ENCODE measurements around the gene SCN11A.

SCN11A gene

GRCh38 chr3:39051649-39052561, at the start of gene SCN11A, which contains the start of gene WDR48:
Gene SCN11A, minus strand, starts transcription at chr3:39051944. Its CDS starts 101,582 bp downstream, at chr3:38950362.
Gene WDR48, plus strand, starts transcription at chr3:39052016. Its CDS starts 10 bp downstream, at chr3:39052026.
- peak; percentile 97 to 98 for ATAC-seq

DNA sequence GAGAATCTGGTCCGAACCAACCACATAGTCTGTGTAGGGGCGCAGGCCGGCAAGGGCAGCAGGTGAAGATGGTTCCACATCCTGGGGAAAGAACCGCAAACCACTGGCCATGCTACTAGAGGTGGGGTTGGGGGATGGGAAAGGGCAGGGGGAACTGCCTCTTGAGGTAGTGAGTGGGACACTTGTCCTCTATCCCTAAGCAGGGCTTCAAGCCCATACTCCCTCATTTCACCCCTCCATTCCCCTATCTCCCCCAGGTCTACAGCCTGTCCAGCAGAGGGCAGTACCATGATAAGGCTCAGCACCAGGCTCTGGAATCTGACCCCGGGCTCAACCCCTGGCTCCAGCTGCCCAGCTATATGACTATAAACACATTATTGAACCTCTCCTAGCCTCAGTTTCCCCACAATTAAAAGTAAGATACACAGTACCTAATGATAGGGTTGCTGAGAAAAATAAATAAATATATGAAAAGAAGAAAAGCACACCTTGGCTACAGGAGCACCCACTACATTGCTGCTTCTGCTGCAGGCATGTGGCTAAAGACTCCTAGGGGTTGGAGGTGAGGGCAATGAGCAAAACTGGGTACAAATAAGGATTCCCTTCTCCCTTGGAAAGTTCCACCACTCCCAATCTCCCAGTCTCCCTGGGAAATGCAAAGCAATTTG, 49.4 kb upstream of the SCN11A start:
- peak; percentile 66 to 69 for ATAC-seq

DNA sequence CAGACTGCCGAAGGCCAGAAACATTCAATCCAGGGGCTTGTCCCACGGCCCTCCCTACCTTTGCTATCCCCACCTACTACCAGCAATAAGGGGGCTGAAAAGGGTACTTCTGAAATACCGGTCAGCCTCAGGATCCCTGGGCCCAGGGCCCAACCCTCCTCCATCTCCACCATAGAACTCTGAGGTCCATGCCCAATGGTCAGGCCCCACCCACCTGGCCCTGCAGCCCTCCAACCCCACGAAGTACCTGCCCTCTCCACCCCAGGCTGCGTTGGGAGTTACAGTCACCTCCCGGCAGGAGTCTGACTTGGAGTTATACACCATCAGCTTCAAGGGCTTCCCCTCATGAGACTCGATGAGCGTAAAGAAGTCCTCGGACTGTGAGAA, 48.7 kb upstream of the SCN11A start:
- ATAC-seq, result no peak

- ATAC-seq, result no peak
These were observed 48.2 kb upstream of the SCN11A start for GRCh38 chr3:39099738-39100499.

DNA sequence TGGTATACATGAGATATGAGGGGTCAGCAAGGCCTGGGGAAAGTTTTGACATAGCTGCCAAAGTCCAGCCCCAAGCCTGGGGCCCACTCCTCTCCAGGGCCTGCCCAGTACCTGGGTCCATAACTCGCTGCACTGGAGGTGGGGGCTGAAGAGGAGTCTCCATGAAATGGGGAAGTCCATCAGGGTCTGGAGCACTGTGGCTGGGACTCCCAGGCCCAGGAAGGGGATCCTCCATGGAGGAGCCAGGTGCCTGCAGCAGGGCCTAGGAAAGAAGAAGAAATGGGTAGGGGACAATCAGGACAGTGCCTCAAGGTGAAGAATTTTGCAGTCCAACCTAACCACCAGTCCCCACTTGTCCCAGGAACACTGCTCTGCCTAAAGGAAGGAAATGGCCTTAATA, 47.5 kb upstream of the SCN11A start:
- no peak for ATAC-seq

- no peak for ATAC-seq
These were observed 46.8 kb upstream of the SCN11A start for GRCh38 chr3:39098473-39099000.

DNA sequence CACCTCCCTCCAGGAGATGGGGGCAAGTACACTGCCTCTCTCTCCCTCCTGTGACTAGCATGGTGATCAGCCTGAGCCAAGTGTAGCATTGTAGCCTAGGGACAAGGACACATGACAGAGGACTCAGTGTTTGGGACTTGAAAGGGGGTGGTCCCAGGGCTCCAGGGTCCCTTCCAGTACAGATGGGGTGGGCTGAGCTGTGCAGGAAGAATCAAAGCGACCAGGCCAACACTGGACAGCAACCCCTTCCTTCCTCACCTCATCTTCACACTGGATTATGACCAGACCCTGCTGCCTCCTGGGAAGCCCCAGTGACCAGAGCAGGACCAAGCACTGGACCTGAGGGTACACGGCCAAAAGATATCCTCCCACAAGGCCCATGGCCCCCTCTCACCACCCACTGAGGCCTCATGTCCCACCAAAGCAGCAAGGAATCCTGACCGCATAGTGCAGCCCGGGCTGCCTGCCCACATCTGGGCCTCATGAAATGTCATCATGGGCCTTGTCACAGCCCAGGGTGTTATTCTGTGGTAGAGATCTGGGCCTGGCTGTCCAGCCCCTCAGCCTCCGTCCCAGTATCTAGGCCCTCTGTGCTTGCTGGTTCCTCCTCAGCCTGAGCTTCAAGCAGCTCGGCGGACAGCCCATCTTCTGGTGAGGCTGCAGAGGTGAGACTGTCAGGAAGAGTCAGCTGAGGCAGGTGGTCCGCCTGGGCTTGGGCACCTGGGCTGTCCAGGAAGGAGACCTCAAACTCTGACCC, 46.1 kb upstream of the SCN11A start:
- ATAC-seq, result no peak

GRCh38 chr3:39096775-39097174, 45.0 kb upstream of the SCN11A start:
- no peak for ATAC-seq

- ATAC-seq, result no peak
These were observed 44.0 kb upstream of the SCN11A start for GRCh38 chr3:39095778-39096177.

- ATAC-seq, result no peak
These were observed 43.3 kb upstream of the SCN11A start for GRCh38 chr3:39094851-39095677.

DNA sequence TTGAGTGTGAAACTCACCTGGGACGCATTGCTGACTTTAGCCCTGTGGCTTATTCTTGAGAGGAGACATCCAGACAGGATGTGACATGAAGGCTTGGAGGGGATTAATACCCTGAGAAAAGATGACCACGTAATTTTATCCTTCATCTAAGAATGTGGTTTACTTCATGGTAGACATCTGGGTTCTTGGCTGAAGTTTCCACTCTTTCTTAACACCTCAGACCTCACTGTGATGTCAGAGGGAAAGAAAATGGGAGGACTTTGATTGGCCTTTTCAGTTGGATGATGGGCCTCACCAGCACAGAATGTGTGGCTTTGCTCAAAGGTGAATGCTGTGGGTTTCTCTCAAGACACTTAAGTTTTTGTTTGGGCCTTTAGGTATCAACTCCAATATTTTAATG, 39.2 kb upstream of the SCN11A start:
- no peak for ATAC-seq

- no peak for ATAC-seq
These were observed 37.1 kb upstream of the SCN11A start for GRCh38 chr3:39088889-39089288.

DNA sequence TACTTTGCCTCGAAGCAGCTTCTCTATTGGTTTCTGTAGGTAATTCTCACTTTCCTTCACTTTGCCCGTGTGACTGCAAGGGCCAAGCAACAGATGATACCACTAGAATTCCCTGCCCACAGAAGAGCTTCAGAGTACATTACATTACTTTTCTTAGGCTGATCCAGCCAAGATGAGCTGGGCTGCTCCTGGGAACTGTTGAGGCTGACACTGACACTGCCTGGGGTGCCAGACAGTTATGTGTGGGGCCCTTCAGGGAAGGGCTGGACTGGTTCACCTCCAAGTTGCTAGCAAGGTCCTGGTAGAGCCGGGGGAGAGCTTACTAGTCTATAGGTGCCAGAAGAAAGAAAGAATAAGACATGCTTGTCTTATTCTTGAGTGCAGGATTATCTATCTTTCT, 36.7 kb upstream of the SCN11A start:
- no peak for ATAC-seq

GRCh38 chr3:39086144-39086543, 34.4 kb upstream of the SCN11A start:
- no peak for ATAC-seq

DNA sequence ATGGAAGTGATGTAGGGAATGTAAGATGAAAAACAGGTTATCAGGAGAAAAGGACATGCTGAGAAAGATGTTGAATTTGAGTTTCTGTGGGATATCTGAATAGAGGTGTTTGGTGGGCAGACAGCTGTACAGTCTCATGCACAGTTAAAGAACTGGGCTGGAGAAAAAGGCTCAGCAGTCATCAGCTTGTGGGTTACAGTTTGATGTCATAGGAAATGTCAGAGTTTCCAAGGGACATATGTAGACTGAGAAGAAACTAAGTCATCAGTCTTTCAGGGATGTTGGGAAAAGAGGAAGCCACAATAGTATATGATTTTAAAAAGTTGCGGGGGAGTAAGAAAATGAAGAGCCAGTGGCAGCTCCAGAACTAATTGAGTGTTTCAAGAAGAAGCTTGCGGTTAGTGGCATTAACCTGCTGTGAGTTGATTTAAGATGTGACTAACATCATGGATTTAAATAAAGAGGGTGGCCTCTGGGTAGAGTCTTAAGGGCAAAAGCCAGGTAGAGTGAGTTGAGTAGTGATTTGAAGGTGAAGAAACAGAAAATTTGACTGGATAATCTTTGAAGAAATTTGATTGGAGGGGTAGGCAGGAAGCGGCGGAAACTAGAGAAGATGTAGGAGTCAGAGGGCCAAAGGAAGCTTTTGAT, 31.0 kb upstream of the SCN11A start:
- peak in 1 of 2 donors; percentile 33 for ATAC-seq

DNA sequence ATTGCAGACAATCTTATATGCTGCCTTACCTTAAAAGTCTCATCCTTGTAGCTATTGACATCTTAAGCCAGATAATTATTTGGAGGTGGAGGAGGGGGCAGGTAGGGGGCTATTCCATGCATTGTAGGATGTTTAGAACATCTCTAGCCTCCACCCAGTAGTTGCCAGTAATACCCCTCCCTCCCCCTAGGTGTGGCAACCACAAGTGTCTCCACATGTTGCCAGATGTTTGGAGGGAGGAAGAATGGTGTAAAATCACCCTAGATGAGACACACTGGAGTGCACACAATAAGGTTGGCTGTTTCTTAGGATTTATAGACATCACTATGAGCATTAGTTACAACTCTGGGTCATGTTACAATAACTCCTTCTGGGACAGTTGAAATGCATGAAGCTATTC, 28.3 kb upstream of the SCN11A start:
- no peak for ATAC-seq

- ATAC-seq, result no peak
These were observed 27.8 kb upstream of the SCN11A start for GRCh38 chr3:39079530-39079929.

- ATAC-seq, result no peak
These were observed 24.2 kb upstream of the SCN11A start for GRCh38 chr3:39075910-39076309.

GRCh38 chr3:39068556-39068955, 16.8 kb upstream of the SCN11A start:
- no peak for ATAC-seq

DNA sequence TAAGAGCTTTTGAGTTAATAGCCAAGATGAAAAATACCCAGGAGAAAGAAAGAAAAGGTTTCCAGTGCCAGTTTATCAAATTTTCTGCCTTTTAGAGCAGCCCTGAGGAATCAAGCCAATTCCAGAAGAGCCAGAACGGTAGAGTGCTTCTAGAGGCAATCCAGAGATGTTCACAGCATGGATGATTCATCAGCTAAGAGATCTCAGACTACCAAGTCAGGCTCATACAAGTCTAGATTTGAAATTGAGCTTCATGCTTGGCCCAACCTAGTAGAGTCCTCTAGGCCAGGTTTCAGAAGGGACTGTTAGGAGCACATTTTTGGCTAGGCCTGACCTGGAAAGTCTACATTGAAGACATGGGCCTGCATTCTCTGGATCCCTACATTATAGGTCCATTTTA, 15.5 kb upstream of the SCN11A start:
- no peak for ATAC-seq

- peak; percentile 51 to 73 for ATAC-seq
These were observed 13.5 kb upstream of the SCN11A start for GRCh38 chr3:39065197-39065596.
